ENCODE results near the gene CCDC88B. TPM values are rescaled to one million over a fixed set of nuclear protein-coding genes. Genes with fewer than 3 reads are reported as not detected.
A peak's percentile ranks its signal among the peaks of the same experiment; 100 is the strongest.

The CCDC88B gene
- total and polyA plus RNA-seq, 9 of the 15 experiments (the other 6 are each of a cell fraction or from before 2014, with no cell fraction given): 0.13 to 18.1 (median 7.9) TPM

DNA sequence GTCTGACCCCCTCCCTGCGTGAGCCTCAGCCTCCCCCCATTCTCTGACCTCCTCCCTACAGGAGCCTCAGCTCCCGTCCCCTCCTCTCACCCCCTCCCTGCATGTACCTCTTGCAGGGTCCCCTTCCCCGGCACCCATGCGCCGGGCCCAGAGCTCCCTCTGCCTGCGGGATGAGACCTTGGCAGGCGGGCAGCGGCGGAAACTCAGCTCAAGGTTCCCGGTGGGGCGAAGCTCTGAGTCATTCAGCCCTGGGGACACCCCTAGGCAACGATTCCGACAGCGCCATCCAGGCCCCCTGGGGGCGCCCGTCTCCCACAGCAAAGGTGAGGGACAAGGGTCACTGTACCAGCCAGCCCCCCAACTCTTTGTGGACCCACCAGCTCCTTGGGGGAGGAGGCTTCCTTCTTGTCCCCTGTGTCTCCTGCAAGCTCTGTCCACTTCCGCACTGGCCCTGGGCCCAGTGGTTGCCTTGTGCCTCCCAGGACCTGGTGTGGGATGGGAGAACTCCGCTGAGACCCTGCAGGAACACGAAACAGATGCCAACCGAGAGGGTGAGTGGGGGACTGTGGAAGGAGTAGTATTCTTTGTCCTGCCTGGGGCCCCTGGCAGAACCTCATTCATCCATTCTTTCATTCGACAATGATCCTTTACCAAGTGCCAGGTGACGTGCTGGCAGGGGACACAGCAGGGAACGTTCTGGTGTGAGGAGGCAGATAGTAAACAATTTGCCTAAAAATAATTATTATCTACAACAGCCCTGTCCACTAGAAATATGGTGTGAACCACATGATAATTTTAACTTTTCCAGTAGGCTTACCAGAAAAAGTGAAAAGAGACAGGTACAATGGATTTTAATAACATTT lies 15.3 kb downstream of the CCDC88B start (continued):
- TF ChIP-seq FOXJ2 (tag; IDR thresholded peaks at IDR 0.05): no peak
- TF ChIP-seq HNRNPUL1 (IDR thresholded peaks at IDR 0.05; ENCODE audit: low read length): no peak
- TF ChIP-seq NFE2 (IDR thresholded peaks at IDR 0.05; ENCODE audit: low read depth): peak; percentile 84
- TF ChIP-seq ZNF644 (tag; IDR thresholded peaks at IDR 0.05; ENCODE audit: low read depth): 0 out of 2 replicates have a peak, but pooled peaks have one; percentile 66
- no peak for TF ChIP-seq EZH2 (IDR thresholded peaks at IDR 0.05; ENCODE audit: borderline replicate concordance, low read depth, low read length)
- TF ChIP-seq, protein P1, sequence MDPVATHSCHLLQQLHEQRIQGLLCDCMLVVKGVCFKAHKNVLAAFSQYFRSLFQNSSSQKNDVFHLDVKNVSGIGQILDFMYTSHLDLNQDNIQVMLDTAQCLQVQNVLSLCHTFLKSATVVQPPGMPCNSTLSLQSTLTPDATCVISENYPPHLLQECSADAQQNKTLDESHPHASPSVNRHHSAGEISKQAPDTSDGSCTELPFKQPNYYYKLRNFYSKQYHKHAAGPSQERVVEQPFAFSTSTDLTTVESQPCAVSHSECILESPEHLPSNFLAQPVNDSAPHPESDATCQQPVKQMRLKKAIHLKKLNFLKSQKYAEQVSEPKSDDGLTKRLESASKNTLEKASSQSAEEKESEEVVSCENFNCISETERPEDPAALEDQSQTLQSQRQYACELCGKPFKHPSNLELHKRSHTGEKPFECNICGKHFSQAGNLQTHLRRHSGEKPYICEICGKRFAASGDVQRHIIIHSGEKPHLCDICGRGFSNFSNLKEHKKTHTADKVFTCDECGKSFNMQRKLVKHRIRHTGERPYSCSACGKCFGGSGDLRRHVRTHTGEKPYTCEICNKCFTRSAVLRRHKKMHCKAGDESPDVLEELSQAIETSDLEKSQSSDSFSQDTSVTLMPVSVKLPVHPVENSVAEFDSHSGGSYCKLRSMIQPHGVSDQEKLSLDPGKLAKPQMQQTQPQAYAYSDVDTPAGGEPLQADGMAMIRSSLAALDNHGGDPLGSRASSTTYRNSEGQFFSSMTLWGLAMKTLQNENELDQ (CRISPR knock-in tag; IDR thresholded peaks at IDR 0.05; ENCODE audit: borderline replicate concordance): no peak
- TF ChIP-seq, protein P2, sequence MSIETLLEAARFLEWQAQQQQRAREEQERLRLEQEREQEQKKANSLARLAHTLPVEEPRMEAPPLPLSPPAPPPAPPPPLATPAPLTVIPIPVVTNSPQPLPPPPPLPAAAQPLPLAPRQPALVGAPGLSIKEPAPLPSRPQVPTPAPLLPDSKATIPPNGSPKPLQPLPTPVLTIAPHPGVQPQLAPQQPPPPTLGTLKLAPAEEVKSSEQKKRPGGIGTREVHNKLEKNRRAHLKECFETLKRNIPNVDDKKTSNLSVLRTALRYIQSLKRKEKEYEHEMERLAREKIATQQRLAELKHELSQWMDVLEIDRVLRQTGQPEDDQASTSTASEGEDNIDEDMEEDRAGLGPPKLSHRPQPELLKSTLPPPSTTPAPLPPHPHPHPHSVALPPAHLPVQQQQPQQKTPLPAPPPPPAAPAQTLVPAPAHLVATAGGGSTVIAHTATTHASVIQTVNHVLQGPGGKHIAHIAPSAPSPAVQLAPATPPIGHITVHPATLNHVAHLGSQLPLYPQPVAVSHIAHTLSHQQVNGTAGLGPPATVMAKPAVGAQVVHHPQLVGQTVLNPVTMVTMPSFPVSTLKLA (conservative IDR thresholded peaks at IDR 0.05): peak in 1 of 2 experiments; percentile 67; a peak in 2 of 4 replicates
- no peak for TF ChIP-seq PYGO2 (tag; IDR thresholded peaks at IDR 0.05)
- TF ChIP-seq MCM3 (IDR thresholded peaks at IDR 0.05): no peak
- TF ChIP-seq E2F3 (CRISPR knock-in tag; IDR thresholded peaks at IDR 0.05): no peak
- TF ChIP-seq, protein P3, sequence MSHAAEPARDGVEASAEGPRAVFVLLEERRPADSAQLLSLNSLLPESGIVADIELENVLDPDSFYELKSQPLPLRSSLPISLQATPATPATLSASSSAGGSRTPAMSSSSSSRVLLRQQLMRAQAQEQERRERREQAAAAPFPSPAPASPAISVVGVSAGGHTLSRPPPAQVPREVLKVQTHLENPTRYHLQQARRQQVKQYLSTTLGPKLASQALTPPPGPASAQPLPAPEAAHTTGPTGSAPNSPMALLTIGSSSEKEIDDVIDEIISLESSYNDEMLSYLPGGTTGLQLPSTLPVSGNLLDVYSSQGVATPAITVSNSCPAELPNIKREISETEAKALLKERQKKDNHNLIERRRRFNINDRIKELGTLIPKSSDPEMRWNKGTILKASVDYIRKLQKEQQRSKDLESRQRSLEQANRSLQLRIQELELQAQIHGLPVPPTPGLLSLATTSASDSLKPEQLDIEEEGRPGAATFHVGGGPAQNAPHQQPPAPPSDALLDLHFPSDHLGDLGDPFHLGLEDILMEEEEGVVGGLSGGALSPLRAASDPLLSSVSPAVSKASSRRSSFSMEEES (CRISPR knock-in tag; IDR thresholded peaks at IDR 0.05): no peak
- TF ChIP-seq JUNB (CRISPR knock-in tag; conservative IDR thresholded peaks at IDR 0.05): peak; percentile 52; the same call in 1 of the 2 replicates
- 0 out of 2 replicates have a peak, but pooled peaks have one; percentile 11 for TF ChIP-seq ZC3H8 (IDR thresholded peaks at IDR 0.05)
- TF ChIP-seq GATAD2A (IDR thresholded peaks at IDR 0.05): peak; percentile 96; the same call in 1 of the 2 replicates
- TF ChIP-seq HSF4 (CRISPR knock-in tag; IDR thresholded peaks at IDR 0.05; ENCODE audit: borderline replicate concordance): no peak
- no peak for TF ChIP-seq PRPF4 (IDR thresholded peaks at IDR 0.05; ENCODE audit: insufficient read depth, low read depth, low read length, poor library complexity, severe bottlenecking)
- TF ChIP-seq ETV5 (CRISPR knock-in tag; IDR thresholded peaks at IDR 0.05; ENCODE audit: low read depth): no peak; the same call in 1 of the 2 replicates
- TF ChIP-seq TARDBP (IDR thresholded peaks at IDR 0.05): no peak
- TF ChIP-seq, protein P4, sequence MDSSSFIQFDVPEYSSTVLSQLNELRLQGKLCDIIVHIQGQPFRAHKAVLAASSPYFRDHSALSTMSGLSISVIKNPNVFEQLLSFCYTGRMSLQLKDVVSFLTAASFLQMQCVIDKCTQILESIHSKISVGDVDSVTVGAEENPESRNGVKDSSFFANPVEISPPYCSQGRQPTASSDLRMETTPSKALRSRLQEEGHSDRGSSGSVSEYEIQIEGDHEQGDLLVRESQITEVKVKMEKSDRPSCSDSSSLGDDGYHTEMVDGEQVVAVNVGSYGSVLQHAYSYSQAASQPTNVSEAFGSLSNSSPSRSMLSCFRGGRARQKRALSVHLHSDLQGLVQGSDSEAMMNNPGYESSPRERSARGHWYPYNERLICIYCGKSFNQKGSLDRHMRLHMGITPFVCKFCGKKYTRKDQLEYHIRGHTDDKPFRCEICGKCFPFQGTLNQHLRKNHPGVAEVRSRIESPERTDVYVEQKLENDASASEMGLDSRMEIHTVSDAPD (CRISPR knock-in tag; IDR thresholded peaks at IDR 0.05): no peak
- no peak for TF ChIP-seq NCOA6 (IDR thresholded peaks at IDR 0.05)
- peak; percentile 54; the same call in 1 of the 2 replicates for TF ChIP-seq SOX6 (IDR thresholded peaks at IDR 0.05)
- TF ChIP-seq ZKSCAN1 (IDR thresholded peaks at IDR 0.05; ENCODE audit: low read depth, low read length): peak; percentile 86; the same call in 1 of the 2 replicates
